T47D (cell line): ENCODE measurements around the gene MICB.
"Not testable (repeated sequence)": the region's sequence is repeated elsewhere in the genome, so short reads cannot be mapped to it uniquely, and the experiment has no call there.

ENCODE experiments used
- DNase-seq, 2 experiments: peaks; one replicate each; pipeline versions ENCODE4 v3.0.0 to v3.0.0-alpha.2; 2011 to 2012; ENCODE audit warnings: low read depth in 1 of 2, low spot score in 1 of 2
- JUND ChIP-seq: IDR thresholded peaks from 2 replicates; pipeline ENCODE4 v1.6.1; 2012; ENCODE audit warnings: low read depth
- in situ Hi-C: cut with HindIII; loops from 2 replicates; pipeline ENCODE4 v1.10.0; 2016; ENCODE audit warnings: low sequenced_read_pairs, low pct_unique_long_range_greater_than_20kb

The MICB gene

DNA sequence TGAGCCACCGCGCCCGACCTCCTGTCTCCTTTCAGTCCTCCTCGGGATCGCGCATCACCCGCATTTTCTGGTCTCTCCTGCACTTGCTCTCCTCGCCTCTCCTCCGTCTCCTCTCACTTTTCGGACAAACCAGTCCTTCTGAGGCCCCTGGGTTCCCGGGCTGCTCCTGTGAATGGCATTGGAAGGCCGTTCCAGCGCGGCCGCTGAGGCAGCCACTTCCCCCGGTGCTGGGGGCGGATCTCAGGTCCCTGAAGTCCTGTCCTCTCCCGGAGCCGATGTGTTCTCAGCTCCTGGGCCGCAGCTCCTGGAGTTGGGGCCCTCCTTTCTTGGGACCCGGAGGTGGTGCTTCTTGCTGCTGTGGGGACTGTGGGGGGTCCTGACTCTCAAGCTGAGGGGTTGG lies 803 bp downstream of the MICB start:
- no peak for TF ChIP-seq JUND
- in situ Hi-C loops, result no loop called here

DNA sequence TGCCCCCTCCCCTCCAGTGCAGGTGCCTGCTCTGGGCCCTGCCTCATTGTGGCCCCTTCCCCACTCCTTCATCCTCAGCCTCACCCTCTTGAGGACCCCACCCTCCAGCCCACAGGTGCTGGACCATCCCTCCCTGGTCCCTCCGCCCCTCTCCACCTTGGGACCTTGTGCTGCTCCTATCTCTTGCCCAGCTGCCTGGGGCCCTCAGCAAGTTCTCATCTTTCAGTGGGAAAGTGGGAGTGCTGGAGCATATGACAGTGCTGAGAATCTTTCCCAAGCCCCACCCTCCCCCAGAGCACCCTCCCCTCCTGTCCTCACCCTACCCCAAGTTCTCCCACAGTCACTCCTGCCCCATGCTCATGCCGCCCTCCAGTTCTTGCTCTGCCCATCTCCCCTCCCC lies 1.7 kb downstream of the MICB start:
- peak in 1 of 2 experiments; percentile 74 for DNase-seq
- in situ Hi-C loops, result not testable (repeated sequence)

More for the DNA sequence above, 803 bp downstream of the MICB start:
- DNase-seq, result peak; percentile 14 to 42

DNA sequence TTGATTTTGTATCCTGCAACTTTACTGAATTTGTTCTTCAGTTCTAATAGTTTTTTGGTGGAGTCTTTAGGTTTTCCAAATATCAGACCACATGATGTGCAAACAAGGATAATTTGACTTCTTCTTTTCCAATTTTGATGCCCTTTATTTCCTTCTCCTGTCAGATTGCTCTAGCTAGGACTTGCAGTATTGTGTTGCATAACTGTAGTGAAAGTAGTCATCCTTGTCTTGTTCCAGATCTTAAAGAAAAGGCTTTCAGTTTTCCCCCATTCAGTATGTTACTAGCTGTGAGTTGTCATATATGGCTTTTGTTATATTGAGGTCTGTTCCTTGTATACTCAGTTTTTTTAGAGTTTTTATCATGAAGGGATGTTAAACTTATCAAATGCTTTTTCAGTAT lies 4.6 kb downstream of the MICB start:
- no peak for DNase-seq
- TF ChIP-seq JUND, result no peak
- in situ Hi-C loops, result no loop called here

DNA sequence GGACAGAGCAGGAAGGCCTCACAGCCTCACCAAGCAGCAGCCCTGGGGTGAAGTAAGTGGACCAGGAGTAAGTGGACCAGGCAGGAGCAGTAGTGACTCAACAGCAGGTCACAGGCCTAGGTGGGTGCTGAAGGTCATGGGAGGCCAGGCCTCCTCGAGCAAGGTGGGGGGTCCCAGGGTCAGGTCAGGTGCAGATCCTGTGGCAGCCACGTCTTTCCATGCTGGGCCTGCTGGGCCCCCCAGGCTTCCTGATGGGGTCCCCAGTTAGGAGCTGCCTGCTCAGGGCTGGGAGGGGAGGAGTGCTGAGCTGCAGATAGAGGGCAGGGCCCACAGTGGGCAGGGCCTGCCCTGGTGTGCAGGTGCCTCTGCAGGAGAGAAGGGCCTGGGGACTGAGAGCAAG lies 11.1 kb downstream of the MICB start:
- in situ Hi-C loops, result not testable (repeated sequence)
- DNase-seq, result peak in 1 of 2 experiments; percentile 47

DNA sequence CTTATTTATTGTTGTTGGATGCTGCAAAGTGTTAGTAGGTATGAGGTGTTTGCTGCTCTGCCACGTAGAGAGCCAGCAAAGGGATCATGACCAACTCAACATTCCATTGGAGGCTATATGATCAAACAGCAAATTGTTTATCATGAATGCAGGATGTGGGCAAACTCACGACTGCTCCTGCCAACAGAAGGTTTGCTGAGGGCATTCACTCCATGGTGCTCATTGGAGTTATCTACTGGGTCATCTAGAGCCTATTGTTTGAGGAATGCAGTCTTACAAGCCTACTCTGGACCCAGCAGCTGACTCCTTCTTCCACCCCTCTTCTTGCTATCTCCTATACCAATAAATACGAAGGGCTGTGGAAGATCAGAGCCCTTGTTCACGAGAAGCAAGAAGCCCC lies 12.1 kb downstream of the MICB start:
- in situ Hi-C loops, result no loop called here
- TF ChIP-seq JUND, result peak; percentile 86
- peak in 1 of 2 experiments; percentile 99 for DNase-seq

DNA sequence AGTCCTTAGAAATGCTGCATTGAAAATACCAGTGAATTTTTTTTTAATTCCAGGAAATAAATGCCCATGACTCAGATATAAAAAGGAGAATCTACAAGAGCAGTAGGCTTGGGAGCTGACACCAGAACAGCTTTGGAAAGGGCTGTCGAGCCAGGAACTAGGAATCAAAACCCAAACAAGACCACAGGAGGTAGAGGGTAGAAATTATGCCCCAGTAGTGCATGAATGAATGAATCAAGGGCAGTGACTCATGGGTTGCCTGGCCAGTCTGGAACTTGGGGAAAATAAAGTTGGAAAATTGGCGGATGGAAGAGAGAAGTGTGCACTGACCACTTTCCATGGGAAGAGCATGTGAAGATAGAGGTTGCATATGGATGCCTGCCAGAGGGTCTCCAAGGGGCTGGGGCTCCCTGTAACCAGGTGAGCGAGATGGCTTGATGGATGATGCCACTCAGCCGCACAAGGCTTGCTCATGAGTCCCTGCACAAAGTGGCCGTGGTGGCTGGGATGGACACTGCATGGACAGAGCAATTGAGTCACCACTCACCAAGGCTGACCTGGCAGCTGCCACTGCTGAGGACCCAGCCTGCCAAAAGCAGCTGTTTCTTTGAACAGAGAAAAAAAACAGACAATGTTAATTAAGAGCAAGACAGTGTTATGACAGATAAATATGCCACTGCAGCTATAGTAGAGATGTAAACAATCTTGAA lies 15.7 kb downstream of the MICB start:
- in situ Hi-C loops, result no loop called here
- DNase-seq, result no peak
- no peak for TF ChIP-seq JUND

DNA sequence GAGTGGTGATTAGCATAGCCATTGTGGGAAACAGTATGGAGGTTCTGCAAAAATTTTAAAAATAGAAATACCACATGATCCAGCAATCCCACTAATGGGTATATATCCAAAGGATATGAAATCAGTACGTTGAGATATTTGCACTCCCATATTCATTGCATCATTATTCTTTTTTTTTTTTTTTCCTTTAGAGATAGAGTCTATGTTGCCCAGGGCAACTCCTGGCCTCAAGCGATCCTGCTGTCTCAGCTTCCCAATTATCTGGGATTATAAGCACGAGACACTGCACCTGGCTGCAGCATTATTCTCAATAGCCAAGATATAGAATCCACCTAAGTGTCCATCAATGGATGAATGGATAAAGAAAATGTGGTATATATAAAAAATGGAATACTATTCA lies 23.9 kb downstream of the MICB start:
- no peak for DNase-seq
- TF ChIP-seq JUND, result no peak
- in situ Hi-C loops, result no loop called here

DNA sequence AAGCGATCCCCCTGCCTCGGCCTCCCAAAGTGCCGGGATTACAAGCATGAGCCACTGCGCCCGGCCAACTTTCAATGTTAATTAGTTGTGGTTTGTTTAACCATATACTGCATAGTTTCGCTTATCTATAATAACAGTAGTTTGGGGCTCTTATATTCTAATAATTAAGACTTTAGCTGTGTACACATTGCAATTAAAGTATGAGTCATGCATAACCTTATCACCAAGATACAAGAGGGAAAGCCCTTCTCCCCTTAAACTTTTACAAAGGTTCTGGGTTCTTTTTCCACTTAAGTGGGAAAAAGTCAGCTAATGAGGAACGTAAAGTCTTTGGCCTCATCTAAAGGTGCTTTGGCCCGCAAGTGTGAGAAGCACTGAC lies 27.6 kb downstream of the MICB start:
- no peak for TF ChIP-seq JUND
- DNase-seq, result no peak
- in situ Hi-C loops, result no loop called here

DNA sequence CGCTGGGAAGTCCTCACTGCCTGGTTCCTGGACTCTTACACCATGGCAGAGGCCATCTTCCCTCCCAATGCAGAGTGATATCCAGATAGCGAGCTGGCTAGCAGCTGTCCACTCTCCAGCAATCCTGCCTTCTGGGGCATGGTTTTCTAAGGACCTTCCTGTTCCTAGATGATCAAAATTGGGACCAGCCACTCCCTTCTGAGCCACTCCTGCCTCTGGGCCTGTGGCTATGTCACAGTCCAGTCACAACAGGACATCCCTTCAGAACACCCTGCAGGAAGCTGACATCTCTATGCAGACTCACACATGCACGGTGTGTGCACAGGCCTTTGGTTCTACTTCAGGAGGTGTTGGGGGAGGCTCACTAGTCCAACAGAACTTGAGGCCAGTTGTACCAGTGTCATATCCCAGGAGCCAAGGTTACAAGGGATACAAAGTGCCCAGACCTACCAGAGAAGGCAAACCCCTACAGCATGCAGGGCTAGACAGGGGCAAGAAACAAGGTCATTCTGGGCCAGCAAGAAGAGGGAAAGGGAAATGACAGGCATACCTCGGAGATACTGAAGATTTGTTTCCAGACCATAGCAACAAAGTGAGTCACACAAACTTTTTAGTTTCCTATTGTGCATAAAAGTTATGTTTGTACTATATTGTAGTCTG lies 28.1 kb downstream of the MICB start:
- DNase-seq, result no peak
- in situ Hi-C loops, result no loop called here
- TF ChIP-seq JUND, result no peak

DNA sequence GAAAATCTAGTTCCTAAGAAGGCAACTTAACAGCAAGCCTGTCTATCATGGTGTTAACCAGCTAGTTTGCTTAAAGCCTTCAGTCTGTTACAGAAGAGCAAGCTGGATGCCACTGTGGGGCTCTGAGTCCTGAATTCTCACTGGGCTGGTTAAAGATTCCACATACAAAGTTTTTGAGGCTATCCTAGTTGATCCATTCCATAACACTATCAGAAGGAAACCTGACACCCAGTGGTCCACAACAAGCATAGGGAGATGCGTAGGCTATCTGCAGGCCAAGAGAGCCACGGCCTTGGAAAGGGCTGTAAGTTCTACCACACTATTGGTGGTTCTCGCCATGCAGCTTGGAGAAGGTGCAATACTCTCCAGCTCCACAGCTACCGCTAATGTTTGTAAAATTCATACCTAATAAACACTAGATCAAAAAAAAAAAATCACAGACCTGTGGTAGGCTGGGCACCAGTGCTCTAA lies 30.4 kb downstream of the MICB start:
- no peak for TF ChIP-seq JUND
- in situ Hi-C loops, result no loop called here
- no peak for DNase-seq

DNA sequence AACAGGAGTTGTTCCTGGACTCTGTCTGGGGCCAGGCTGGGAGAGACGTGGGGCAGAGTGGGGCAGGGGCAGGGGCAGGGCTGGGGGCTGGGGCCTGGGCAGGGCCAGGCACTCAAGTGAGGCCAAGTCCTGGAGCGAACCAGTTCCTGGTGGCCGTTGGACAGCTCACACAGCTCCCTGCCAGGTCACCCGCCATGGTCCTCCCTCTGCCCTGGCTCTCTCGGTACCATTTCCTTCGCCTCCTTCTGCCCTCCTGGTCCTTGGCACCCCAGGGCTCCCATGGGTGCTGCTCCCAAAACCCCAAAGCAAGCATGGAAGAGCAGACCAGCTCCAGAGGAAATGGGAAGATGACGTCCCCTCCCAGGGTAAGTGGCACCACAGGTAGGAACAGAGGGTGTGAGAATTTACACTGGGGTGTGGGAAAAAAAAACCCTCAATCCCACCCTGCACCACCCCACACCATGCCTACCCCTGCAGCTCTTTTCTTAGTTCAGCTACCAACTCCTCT lies 30.9 kb downstream of the MICB start, which contains the start of gene MCCD1:
Gene MCCD1 (plus strand): TSS at position 142 of the 508 bp plus-strand sequence. CDS start 53 bp downstream, at position 195.
- no peak for DNase-seq
- no peak for TF ChIP-seq JUND
- in situ Hi-C loops, result no loop called here

DNA sequence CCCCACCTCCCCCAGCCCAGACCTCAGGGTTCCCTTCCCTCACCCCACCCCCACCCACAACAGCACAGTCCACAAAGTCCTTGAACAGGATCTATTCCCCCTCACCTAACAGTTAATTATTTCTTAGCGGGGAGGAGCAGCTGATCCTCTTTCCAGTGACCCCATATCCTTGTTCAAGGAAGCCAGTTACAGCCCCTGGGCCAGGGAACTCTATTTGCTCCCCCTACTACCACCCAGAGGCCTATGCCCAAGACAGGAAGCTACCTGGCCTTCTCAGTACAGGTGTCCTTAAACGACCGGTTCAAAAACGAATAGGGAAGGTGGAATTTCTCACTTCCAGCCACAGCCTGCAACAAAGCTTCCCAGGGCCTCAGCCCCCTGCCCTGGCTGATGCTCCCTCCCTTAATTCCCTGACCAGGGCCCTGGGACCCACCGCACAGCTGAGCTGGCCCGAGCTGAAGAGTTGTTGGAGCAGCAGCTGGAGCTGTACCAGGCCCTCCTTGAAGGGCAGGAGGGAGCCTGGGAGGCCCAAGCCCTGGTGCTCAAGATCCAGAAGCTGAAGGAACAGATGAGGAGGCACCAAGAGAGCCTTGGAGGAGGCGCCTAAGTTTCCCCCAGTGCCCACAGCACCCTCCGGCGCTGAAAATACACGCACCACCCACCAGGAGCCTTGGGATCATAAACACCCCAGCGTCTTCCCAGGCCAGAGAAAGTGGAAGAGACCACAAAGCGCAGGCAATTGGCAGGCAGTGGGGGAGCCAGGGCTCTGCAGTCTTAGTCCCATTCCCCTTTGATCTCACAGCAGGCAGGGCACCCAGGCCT lies 31.6 kb downstream of the MICB start:
- TF ChIP-seq JUND, result no peak
- no peak for DNase-seq
- in situ Hi-C loops, result no loop called here

DNA sequence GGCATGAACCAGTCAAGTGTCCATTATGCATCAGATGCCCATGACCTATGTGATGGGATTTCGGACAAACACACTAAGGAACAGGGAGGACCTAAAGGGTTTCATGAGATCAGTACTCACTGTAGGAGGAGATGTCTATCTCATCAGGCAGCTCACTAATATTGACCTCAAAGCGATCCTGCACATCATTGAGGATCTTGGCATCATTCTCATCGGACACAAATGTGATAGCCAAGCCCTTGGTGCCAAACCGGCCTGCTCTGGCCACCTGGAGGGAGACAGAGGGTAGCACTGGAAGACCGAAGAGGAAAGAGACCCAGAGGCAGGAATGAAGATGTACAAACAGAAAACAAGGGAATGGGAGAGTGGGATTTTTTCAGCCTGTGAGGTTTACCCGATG lies 32.7 kb downstream of the MICB start:
- DNase-seq, result no peak
- no peak for TF ChIP-seq JUND
- in situ Hi-C loops, result no loop called here
